HCT116 (cell line): ENCODE data around the gene TKFC.

ENCODE experiments used
- CBX3 ChIP-seq: IDR thresholded peaks from 2 replicates; pipeline ENCODE4 v1.6.1; 2012; ENCODE audit warnings: low read depth
- CTCF ChIP-seq, 3 experiments: fragments of 200-600 bp in 1 of 3; sonication (generic) in 1 of 3; IDR thresholded peaks in 2 of 3; conservative IDR thresholded peaks in 1 of 3; 2 replicates each; pipeline ENCODE4 v1.5.1; 2012 to 2017; ENCODE audit warnings: low read depth in 2 of 3, low read length in 2 of 3, antibody characterized with exemption in 1 of 3, borderline replicate concordance in 1 of 3, control low read depth in 1 of 3, mild to moderate bottlenecking in 1 of 3, mixed read lengths in 1 of 3, mixed run types in 1 of 3, moderate library complexity in 1 of 3; ENCODE audit not compliant: insufficient read depth in 1 of 3
- MAX ChIP-seq: IDR thresholded peaks from 2 replicates; pipeline ENCODE4 v1.6.1; 2012
- POLR2AphosphoS5 ChIP-seq: IDR thresholded peaks from 2 replicates; pipeline ENCODE4 v1.6.1; 2011; ENCODE audit warnings: mild to moderate bottlenecking, low read depth, low read length, moderate library complexity
- RAD21 ChIP-seq: IDR thresholded peaks from 2 replicates; pipeline ENCODE4 v1.6.1; 2012; ENCODE audit warnings: low read depth, mild to moderate bottlenecking
- SP1 ChIP-seq: IDR thresholded peaks from 2 replicates; pipeline ENCODE4 v1.6.1; 2012; ENCODE audit warnings: low read depth

- TF ChIP-seq MAX (no peak), CTCF (IDR thresholded peaks at IDR 0.05 in 2 of 3, conservative IDR thresholded peaks at IDR 0.05 in 1 of 3; ENCODE audit: borderline replicate concordance in 1 of 3, insufficient read depth in 1 of 3, low read depth in 2 of 3, low read length in 2 of 3) (no peak), RAD21 (no peak), CBX3 (no peak), POLR2AphosphoS5 (no peak), SP1 (no peak)
Observed at GRCh38 chr11:61325649-61326414, 7.2 kb upstream of the TKFC start.
